ENCODE results near the gene RAB9B. TPM values are rescaled to one million over a fixed set of nuclear protein-coding genes. Genes with fewer than 3 reads are reported as not detected.
"Not testable (repeated sequence)": the region's sequence is repeated elsewhere in the genome, so short reads cannot be mapped to it uniquely, and the experiment has no call there.

Gene RAB9B
- total RNA-seq, 1 experiment from 2014 or later = 0.68 TPM

GRCh38 chrX:103817101-103817500 lies 15.0 kb downstream of the RAB9B start:
- not testable (repeated sequence) for DNase-seq (ENCODE audit: low read depth)

- no peak for DNase-seq (ENCODE audit: low read depth)
Observed at GRCh38 chrX:103811858-103812257, 20.2 kb downstream of the RAB9B start.

GRCh38 chrX:103806862-103807474 lies 25.1 kb downstream of the RAB9B start:
- no peak for DNase-seq (ENCODE audit: low read depth)

GRCh38 chrX:103805860-103806259 lies 26.2 kb downstream of the RAB9B start:
- DNase-seq (ENCODE audit: low read depth) = no peak

GRCh38 chrX:103800318-103800717 lies 31.7 kb downstream of the RAB9B start:
- no peak for DNase-seq (ENCODE audit: low read depth)

- peak; percentile 27 for DNase-seq (ENCODE audit: low read depth)
Observed at GRCh38 chrX:103797691-103798090, 34.4 kb downstream of the RAB9B start.

GRCh38 chrX:103794119-103794518 lies 37.9 kb downstream of the RAB9B start:
- no peak for DNase-seq (ENCODE audit: low read depth)

GRCh38 chrX:103793545-103793940 lies 38.5 kb downstream of the RAB9B start:
- DNase-seq (ENCODE audit: low read depth) = peak; percentile 27

GRCh38 chrX:103792916-103793544 lies 39.0 kb downstream of the RAB9B start:
- peak; percentile 61 for DNase-seq (ENCODE audit: low read depth)

- DNase-seq (ENCODE audit: low read depth) = no peak
Observed at GRCh38 chrX:103791826-103792485, 40.1 kb downstream of the RAB9B start.

GRCh38 chrX:103791228-103791627 lies 40.8 kb downstream of the RAB9B start:
- DNase-seq (ENCODE audit: low read depth) = no peak

- no peak for DNase-seq (ENCODE audit: low read depth)
Observed at GRCh38 chrX:103789004-103789403, 43.1 kb downstream of the RAB9B start.

GRCh38 chrX:103783971-103784370 lies 48.1 kb downstream of the RAB9B start:
- DNase-seq (ENCODE audit: low read depth) = no peak

- DNase-seq (ENCODE audit: low read depth) = no peak
Observed at GRCh38 chrX:103783196-103783595, 48.9 kb downstream of the RAB9B start.

- DNase-seq (ENCODE audit: low read depth) = no peak
Observed at GRCh38 chrX:103782640-103783039, 49.4 kb downstream of the RAB9B start.

GRCh38 chrX:103781706-103782105 lies 50.4 kb downstream of the RAB9B start:
- no peak for DNase-seq (ENCODE audit: low read depth)

GRCh38 chrX:103781062-103781402 lies 51.0 kb downstream of the RAB9B start:
- DNase-seq (ENCODE audit: low read depth) = no peak

- DNase-seq (ENCODE audit: low read depth) = no peak
Observed at GRCh38 chrX:103780336-103781061, 51.6 kb downstream of the RAB9B start.

GRCh38 chrX:103779141-103779789 lies 52.8 kb downstream of the RAB9B start:
- no peak for DNase-seq (ENCODE audit: low read depth)

- no peak for DNase-seq (ENCODE audit: low read depth)
Observed at GRCh38 chrX:103776546-103776945, 55.5 kb downstream of the RAB9B start, which contains the start of gene PLP1. Gene PLP1, plus strand, starts transcription at chrX:103776840. Its CDS starts 156 bp downstream, at chrX:103776996.

GRCh38 chrX:103774070-103774642 lies 57.9 kb downstream of the RAB9B start:
- peak; percentile 41 for DNase-seq (ENCODE audit: low read depth)
